ENCODE results near the gene KCNJ6.
A peak's percentile ranks its signal among the peaks of the same experiment; 100 is the strongest.

The KCNJ6 gene

DNA sequence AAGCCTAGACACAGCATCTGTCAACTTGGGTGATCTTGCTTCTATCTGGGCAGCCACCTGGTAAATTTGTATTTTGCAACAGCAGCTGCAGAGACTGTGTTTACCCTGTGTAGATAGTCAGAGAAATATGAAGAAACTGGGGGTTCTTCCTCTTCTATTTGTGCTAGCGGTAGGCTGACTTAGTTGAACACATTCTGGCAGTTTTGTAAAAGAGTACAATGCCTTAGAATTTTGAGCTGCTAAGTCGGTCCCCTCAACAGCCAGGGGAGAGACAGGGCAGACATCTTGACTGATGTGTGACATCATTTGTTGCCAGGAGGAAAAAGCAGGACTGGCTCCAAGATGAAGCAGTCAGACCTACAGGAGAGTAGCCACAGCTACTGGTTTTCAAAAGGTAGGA lies 53.7 kb downstream of the KCNJ6 start:
- no peak for ATAC-seq
- no peak for DNase-seq (ENCODE audit: low spot score in 2 of 2)
- Mint-ChIP-seq H3K27ac (no peak overlapping the region), H3K4me3 (no peak overlapping the region), H3K9me3 (no peaks in the 10 kb centered on the region), H3K36me3 (no peaks in the 10 kb centered on the region), H3K4me1 (no peaks in the 10 kb centered on the region)

DNA sequence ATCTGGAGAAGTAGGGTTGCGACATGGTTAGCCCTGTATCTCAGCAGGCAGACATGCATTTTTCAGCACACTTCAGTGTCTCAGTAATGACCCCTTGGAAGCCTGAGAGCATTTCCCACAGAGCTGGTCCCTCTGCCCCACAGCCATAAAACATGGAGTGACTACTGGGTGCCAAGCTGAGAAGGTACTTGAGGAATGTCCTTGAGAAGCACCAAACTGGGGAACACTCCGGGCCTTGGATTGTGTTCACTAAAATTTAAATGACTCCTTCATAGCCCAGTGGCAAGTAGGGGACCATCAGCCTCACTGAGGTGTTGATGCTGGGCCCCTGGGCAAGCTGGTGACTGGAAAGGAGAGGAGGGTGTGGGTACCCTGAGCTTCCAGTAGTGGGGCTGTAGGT lies 54.7 kb downstream of the KCNJ6 start:
- Mint-ChIP-seq H3K9me3 (no peaks in the 10 kb centered on the region), H3K27ac (no peak overlapping the region), H3K4me1 (no peaks in the 10 kb centered on the region), H3K4me3 (no peak overlapping the region), H3K36me3 (no peaks in the 10 kb centered on the region)
- ATAC-seq (no peak), DNase-seq (ENCODE audit: low spot score in 2 of 2) (no peak)

- Mint-ChIP-seq H3K27ac (no peak overlapping the region), H3K36me3 (no peaks in the 10 kb centered on the region), H3K4me3 (no peak overlapping the region), H3K4me1 (no peaks in the 10 kb centered on the region), H3K9me3 (no peaks in the 10 kb centered on the region)
- ATAC-seq (no peak), DNase-seq (ENCODE audit: low spot score in 2 of 2) (no peak)
Measured at GRCh38 chr21:37860416-37860815, 55.8 kb downstream of the KCNJ6 start.

- H3K4me3 Mint-ChIP-seq = no peak overlapping the region
Measured at GRCh38 chr21:37855647-37856625, 60.3 kb downstream of the KCNJ6 start.

DNA sequence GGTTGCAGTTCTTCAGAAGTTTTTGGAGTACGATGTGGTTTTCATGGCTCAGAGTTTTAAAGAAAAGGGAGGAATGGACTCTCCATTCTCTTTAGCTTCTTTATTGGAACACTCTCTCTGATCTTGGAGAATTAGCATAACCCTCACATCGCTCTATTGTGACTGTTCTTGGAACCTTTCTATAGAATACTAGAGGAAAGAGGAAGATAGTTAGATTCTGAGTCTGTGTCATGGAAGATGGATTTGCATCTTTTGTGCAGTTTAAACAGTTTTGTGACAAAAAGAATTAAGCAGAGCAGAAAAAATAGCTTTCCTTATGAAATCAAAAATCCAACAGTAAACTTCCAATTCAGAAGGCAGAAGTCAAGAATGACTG lies 61.0 kb downstream of the KCNJ6 start:
- peaks cover 12% of the 10 kb centered on the region for H3K9me3 Mint-ChIP-seq
- no peaks in the 10 kb centered on the region for H3K4me1 Mint-ChIP-seq
- DNase-seq (ENCODE audit: low spot score in 2 of 2) = no peak
- no peak overlapping the region for H3K4me3 Mint-ChIP-seq
- no peak for ATAC-seq
- no peaks in the 10 kb centered on the region for H3K36me3 Mint-ChIP-seq
- H3K27ac Mint-ChIP-seq = no peak overlapping the region

More at GRCh38 chr21:37855647-37856625, 60.3 kb downstream of the KCNJ6 start:
- ATAC-seq (no peak), DNase-seq (ENCODE audit: low spot score in 2 of 2) (no peak)
- H3K9me3 Mint-ChIP-seq = peaks cover 12% of the 10 kb centered on the region
- no peaks in the 10 kb centered on the region for H3K36me3 Mint-ChIP-seq
- H3K27ac Mint-ChIP-seq = no peak overlapping the region
- H3K4me1 Mint-ChIP-seq = no peaks in the 10 kb centered on the region

DNA sequence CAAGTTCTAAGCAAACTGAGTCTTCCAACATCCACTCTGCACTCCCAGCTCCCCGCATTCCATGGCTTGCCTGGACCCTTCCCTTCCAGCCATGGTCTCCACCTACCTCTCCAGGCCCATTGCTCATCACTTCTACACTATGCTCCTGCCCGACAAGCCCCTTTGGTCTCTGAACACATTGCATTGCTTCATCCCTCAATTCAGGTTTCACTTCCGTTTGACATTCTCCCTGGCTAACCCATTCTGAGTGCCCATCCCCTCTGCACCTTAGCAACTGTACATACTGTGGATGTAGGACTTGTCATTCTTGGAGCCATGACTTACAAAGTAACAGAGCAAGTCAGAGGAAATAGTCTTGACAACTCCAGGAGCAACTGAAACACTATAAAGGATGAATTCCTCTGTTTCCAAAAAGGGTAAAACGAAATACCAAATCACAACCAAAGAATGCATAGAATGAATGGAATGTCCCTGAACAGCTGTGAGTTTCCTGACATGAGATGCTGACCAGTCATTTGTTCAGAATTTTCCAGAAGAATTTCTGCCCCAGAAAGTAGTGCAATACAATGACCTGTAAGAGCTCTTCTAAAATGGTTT lies 66.7 kb downstream of the KCNJ6 start:
- no peak for ATAC-seq
- H3K27ac Mint-ChIP-seq = no peak overlapping the region
- no peaks in the 10 kb centered on the region for H3K36me3 Mint-ChIP-seq
- H3K4me3 Mint-ChIP-seq = no peak overlapping the region
- peaks cover 12% of the 10 kb centered on the region for H3K9me3 Mint-ChIP-seq
- H3K4me1 Mint-ChIP-seq = no peaks in the 10 kb centered on the region
- DNase-seq (ENCODE audit: low spot score in 2 of 2) = no peak

GRCh38 chr21:37848721-37849490 lies 67.4 kb downstream of the KCNJ6 start:
- peaks cover 7% of the 10 kb centered on the region for H3K9me3 Mint-ChIP-seq
- H3K36me3 Mint-ChIP-seq = no peaks in the 10 kb centered on the region
- no peak for ATAC-seq
- H3K4me1 Mint-ChIP-seq = no peaks in the 10 kb centered on the region
- no peak overlapping the region for H3K27ac Mint-ChIP-seq
- no peak for DNase-seq (ENCODE audit: low spot score in 2 of 2)
- no peak overlapping the region for H3K4me3 Mint-ChIP-seq

DNA sequence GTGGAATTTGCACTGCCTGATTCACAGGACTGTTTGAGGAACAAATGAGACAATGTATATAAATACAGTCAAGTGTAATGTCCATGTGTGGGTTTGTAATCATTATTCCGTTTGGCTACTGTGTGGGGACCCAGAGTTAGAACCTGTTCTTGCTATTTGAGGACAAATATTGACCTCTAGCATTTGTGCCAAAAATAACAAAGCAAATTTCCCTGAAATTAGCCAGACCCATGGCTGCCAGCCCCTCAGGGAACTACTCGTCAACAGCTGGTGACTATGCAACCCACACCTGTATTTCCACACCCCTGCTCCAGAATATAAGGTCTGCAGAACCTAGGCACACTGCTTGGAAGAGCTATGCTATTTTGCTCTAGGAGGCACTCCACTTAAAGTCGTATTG lies 70.7 kb downstream of the KCNJ6 start:
- no peaks in the 10 kb centered on the region for H3K9me3 Mint-ChIP-seq
- H3K27ac Mint-ChIP-seq = no peak overlapping the region

DNA sequence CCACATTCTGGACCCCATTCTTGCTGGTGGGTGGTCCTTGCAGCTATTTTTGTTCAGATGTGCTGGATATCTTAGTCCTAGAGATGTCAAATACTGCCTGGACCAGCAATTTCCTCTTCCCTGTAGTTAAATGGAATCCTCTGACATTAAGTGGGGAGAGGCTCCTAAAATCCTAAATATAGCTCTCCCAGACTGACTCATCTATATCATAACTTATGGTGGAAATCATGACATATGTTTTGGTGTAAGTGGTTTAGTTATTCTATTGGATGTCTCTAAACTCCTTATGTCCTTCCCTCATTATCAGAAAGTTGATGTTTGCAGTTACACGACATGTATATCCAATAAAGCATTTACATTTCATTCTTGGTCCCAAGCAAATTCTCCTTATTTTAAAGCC lies 73.1 kb downstream of the KCNJ6 start:
- no peaks in the 10 kb centered on the region for H3K36me3 Mint-ChIP-seq
- no peaks in the 10 kb centered on the region for H3K9me3 Mint-ChIP-seq
- ATAC-seq (no peak), DNase-seq (ENCODE audit: low spot score in 2 of 2) (no peak)
- no peaks in the 10 kb centered on the region for H3K4me1 Mint-ChIP-seq
- no peak overlapping the region for H3K4me3 Mint-ChIP-seq
- H3K27ac Mint-ChIP-seq = no peak overlapping the region

More for the DNA sequence above, 70.7 kb downstream of the KCNJ6 start:
- ATAC-seq = no peak
- H3K4me3 Mint-ChIP-seq = no peak overlapping the region
- H3K4me1 Mint-ChIP-seq = no peaks in the 10 kb centered on the region
- no peak for DNase-seq (ENCODE audit: low spot score in 2 of 2)
- H3K36me3 Mint-ChIP-seq = no peaks in the 10 kb centered on the region

- no peaks in the 10 kb centered on the region for H3K4me1 Mint-ChIP-seq
- no peak overlapping the region for H3K27ac Mint-ChIP-seq
- no peaks in the 10 kb centered on the region for H3K9me3 Mint-ChIP-seq
- DNase-seq (ENCODE audit: low spot score in 2 of 2) (no peak), ATAC-seq (no peak)
- no peak overlapping the region for H3K4me3 Mint-ChIP-seq
- no peaks in the 10 kb centered on the region for H3K36me3 Mint-ChIP-seq
Measured at GRCh38 chr21:37842163-37842919, 73.9 kb downstream of the KCNJ6 start.

GRCh38 chr21:37837381-37837780 lies 78.9 kb downstream of the KCNJ6 start:
- Mint-ChIP-seq H3K36me3 (no peaks in the 10 kb centered on the region), H3K9me3 (peaks cover 5% of the 10 kb centered on the region), H3K27ac (no peak overlapping the region), H3K4me3 (no peak overlapping the region), H3K4me1 (no peaks in the 10 kb centered on the region)
- ATAC-seq (no peak), DNase-seq (ENCODE audit: low spot score in 2 of 2) (no peak)

DNA sequence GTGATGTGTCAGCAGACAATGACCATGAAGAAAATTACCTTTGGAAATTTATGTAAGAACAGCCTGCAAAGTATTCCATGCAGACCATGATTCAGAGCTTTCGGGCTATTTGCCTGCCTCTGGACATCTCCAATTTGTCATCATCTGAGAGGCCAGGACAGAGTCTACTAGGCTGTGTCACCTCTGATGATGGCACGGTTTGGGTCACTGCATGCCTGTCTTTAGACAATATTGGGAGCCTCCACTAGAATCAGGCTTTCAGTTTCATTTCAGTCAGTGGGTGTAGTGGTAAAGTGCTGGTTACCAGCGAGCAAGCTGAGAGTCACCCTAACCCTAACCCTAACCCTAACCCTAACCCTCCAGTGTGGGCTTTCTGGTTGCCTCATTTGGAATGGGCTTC lies 80.8 kb downstream of the KCNJ6 start:
- Mint-ChIP-seq H3K9me3 (peaks cover 5% of the 10 kb centered on the region), H3K36me3 (no peaks in the 10 kb centered on the region), H3K4me3 (no peak overlapping the region), H3K27ac (no peak overlapping the region), H3K4me1 (no peaks in the 10 kb centered on the region)
- ATAC-seq = no peak
- DNase-seq (ENCODE audit: low spot score in 2 of 2) = no peak

- Mint-ChIP-seq H3K27ac (no peak overlapping the region), H3K4me1 (no peaks in the 10 kb centered on the region), H3K36me3 (no peaks in the 10 kb centered on the region), H3K9me3 (peaks cover 5% of the 10 kb centered on the region), H3K4me3 (no peak overlapping the region)
- no peak for ATAC-seq
- no peak for DNase-seq (ENCODE audit: low spot score in 2 of 2)
Measured at GRCh38 chr21:37833301-37833700, 83.0 kb downstream of the KCNJ6 start.

DNA sequence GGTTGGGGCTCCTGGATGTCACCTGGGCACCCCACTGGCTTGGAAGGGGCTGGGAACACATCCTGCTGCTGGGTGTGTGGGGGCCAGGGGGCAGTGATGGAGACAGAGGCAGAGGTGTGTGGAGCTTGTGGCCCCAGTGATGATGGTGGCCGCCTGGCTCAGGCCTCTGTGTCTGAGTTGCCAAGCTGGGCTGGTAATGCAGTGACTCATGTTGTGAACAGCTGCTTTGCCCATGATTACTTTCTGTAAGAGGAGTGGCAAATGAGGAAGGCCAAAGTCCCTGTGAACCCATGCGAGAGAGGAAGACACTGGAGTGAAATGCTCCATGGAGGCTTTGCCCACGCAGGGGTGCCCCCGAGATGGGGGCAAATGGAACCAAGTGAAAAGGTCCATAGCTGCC lies 86.8 kb downstream of the KCNJ6 start:
- ATAC-seq (peak; percentile 9), DNase-seq (ENCODE audit: low spot score in 2 of 2) (no peak)
- H3K36me3 Mint-ChIP-seq = no peaks in the 10 kb centered on the region
- no peaks in the 10 kb centered on the region for H3K4me1 Mint-ChIP-seq
- peaks cover 2% of the 10 kb centered on the region for H3K9me3 Mint-ChIP-seq
- no peak overlapping the region for H3K4me3 Mint-ChIP-seq
- H3K27ac Mint-ChIP-seq = no peak overlapping the region

DNA sequence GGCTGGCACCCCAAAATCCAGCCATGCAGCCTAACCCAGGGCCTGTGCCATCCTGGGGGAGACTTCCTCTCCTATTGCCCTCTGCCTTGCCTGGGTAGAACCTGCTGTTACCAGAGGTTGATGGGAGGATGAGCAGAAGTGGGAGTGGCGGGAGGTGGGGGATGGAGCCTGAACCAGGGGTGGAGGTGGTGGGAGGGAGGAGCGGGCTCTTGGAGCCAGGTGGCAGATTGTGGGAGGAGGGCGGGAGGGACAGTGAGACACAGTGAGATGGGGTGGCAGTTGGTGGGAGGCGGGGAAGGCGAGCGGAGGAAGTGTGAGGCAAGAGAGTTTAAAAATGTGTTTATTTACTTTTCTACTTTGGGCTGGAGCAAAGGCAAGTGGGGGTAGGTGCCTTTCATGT lies 87.3 kb downstream of the KCNJ6 start:
- Mint-ChIP-seq H3K27ac (no peak overlapping the region), H3K4me3 (no peak overlapping the region), H3K9me3 (no peaks in the 10 kb centered on the region), H3K36me3 (no peaks in the 10 kb centered on the region), H3K4me1 (no peaks in the 10 kb centered on the region)
- ATAC-seq = no peak
- DNase-seq (ENCODE audit: low spot score in 2 of 2) = no peak
